GOT3 (cell line): ENCODE results near the gene FOXP1.

ENCODE experiments used
- DNase-seq: peaks from one replicate; lab custom pipeline; 2025; ENCODE audit warnings: mixed read lengths; lab: John Stamatoyannopoulos, UW

The FOXP1 gene

DNA sequence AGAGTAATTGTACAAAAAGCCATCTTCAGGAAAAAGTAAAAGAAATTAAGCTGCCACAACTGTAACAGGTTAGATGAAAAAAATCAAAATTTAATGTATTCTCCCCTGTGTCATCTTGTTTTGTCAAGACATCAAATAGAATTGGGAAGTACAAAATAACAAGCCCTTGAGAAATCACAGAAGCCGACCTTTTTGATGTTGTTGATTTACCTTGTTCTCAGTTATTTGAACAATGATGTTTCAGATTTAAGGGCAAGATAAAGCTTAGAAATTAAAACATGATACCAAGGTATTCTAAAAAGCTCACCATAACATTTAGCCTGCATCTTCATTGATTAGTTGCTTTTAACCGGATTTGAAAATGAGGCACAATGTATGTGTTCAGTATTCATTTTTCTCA is 523.0 kb downstream of the FOXP1 start:
- no peak for DNase-seq

DNA sequence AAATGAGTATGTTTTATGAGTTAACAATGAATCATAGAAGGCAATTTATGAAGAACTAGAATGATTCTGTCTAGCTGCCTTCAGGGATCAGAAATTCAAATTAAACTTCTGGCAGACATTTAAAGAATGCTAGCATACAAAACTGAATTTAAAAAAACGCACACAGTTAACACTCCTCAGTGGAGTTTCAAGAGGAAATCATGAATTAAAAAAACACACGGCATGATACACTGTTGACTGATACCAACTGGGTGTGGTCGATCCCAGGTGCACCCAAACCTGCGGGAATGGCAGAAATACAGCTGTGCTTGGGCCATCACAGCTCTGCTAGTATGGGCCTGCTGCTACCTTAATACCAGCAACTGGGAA is 526.0 kb downstream of the FOXP1 start:
- no peak for DNase-seq

DNA sequence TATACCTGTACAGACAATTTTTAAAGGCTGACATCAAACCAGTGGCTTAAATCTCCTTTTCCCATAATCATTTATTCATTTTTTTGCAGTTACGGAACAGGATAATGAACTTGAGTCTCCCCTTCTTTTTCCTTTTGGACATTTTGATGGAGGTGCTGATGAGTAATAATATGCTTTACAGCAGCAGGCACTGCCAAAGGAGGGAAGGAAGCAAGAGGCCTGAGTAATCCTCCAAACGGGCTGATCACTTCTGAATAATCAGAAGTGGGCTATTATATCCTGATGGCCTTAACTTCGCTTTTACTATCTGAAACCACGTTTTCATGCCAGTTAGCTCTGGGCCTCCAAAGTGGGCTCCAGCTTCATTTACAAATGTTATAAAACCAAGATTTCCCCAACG is 527.2 kb downstream of the FOXP1 start:
- DNase-seq: no peak

DNA sequence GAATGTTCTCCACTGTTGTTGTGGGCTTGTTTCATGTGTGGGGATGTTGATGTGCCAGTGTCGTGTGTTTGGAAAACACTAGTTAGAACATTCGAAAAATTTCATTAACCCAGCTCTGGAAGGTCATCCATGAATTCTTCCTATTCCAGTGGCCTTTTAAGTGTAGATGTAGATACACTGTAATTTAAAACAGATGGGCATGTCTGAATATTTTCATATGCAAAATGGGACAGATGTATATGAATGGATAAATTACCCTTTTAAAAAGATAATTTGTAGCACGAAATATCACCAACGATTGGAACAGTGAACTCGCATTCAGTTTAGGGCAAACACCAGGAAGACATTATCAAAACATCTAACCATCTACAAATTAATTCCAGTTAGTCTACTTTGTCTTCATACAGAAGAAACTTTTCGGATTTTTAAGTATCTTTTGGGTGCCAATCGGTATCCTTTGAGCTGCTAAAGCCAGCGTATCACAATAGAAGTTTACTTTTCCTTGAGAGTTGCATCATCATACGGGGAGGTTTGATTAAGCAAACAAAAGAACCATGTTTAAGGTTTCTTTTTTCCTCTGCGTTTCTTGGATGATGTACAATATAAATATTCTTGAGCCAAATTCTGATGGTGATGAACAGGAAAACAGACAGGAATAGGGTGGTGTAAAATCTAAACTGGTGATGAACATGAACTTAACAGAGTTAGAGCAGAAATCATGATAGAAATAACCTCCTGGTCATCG is 528.1 kb downstream of the FOXP1 start:
- DNase-seq: no peak

DNA sequence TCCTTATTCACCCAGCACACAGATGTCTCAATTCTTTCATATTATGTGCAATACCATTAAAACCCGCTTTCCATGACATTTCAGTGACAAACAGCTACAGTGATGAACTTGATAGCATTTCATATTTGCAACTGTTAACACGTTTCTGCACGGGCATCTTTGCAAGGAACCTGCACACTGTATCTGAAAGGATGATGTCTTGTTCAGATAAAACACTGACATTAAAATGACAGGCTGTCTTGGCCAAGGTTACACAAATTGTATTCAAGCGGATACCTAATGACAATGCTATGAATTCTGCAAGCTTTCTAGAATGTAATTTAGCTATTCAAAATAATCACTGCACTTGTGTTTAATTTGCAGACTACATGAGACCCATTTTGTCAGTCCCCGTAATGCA is 529.2 kb downstream of the FOXP1 start:
- DNase-seq: no peak

DNA sequence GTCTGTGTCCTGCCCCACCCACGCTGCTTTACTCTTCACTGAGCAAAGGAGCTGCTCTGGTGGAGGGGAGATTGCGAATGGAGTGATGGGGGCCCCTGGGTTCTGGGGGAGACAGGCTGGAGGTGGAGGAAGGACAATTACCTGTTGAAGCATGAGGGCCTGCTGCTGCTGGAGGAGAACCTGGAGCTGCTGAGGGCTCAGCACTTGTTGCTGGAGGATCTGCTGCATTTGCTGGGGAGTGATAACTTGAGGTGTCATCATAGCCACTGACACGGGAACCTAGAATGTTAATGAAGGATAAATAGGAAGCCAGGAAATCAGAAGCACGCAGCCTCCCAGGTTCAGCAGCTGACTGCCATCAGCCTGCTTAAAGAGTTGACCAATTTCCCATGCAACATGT is 530.0 kb downstream of the FOXP1 start:
- no peak for DNase-seq

DNA sequence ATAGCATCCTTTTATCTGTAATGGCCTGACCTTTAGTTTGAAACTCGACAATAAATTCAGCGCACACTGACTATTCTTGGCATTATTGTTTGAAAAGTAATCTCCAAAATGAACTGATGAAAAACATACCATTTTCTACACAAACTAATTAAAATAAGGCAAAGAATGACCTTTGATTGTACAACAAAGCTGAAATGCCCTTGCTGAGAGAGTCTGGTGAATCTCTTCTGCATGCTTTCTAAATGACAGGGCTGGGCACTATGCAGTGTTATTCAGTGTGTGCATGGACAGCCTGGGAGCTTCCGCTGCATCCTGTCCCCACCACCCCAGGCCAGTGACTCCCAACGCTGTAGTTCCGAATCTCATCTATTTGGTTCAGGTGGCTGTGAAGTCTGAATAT is 530.8 kb downstream of the FOXP1 start:
- no peak for DNase-seq

DNA sequence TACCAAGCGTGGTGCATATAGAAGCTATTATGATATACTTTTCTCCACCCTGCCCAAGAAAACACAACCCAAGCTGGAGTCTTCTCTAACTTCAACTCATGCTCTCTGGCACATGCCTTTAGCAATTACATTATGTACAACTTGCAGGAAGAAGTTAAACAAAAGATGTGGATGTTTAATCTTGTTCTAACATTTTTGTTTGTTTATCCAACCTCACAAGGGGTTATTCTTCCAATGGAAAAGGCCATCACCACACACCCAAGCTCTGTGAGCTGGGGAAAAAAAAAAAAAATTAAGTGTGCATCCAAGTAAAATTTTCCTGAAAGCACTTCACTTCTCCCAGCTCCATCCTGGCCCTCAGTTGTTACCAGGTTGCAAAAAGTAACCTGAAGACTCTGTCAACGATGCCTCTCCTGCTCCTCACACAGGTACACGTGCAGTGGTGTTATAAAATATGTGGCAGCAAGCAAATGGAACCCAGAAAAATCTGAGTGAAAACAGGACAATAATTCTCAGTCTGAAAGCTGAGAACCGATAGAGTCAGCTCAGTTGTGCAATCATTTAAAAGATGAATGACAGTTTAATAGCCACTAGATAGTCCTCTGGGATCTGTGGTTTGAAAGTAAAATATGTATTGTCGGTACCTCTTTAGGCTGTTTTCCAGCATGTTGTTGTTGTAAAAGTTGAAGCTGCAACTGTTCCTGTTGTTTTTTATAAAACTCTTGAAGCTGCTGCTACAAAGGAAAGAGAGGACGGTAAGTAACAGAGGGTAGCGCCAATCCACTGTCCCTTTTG is 531.4 kb downstream of the FOXP1 start:
- DNase-seq: no peak

DNA sequence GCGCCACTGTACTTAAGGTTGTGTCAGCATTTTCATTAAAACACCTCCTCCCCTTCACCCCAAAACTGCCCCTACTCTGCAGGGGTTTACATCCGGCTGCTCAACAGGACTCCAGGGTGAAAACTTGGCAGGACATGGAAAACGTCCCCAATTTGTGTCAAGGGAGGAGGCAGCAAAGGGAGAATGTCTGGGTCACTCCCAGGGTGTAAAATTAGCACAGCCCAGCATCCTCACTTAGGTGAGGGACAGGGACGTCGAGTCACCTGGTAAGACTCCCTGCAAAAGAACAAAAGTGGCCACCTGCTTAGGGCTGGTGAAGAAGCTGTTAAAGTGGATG is 532.3 kb downstream of the FOXP1 start:
- no peak for DNase-seq

DNA sequence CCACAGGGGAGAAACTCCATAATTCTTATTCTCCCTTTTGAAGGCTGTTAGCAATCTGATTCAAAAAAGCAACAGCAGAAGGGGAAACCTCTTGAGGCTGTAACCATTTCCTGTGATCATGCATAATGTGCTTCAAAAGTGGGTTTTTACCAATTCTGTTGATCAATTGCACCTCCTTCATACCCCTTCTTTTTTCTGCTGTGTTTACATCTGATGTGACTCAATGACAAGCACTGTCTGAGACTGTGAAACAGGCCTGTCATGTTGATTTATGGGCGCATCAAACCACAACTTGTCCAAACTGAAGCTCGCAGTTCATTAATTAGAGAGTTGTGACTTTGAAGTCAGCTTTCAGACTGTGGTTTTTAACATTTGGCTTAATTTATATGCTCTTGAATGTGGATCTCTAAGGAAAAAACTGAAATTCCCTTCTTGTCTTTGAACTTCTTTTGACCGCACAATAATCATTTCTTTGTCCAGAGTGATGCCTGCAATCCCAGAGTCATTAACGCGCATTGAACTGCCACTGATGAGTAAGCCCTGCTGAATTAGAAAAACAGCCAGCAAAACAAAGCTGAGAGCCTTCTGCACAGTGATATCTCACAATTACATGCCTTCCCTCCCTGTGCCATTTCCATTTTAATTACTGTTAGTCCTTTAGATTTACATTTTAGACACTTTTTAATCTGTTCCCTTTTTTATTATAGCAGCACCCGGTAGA is 532.8 kb downstream of the FOXP1 start:
- no peak for DNase-seq

DNA sequence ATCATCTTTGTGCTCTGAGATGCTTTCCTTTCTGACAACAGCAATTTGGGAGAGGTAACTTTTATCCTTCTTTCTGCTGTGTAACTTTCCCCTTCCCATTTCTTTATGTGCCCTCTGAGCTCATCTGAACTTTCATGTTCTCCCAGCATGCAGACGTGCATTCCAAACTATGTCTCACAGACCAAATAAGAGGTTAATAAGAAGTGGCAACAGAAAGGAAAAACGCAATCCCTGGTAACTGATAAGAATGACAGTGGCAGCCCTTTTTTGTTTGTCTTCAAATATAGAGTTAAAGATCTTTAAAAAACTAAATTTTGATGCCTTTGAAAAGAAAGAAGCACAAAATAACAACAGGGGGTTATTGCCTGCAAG is 533.4 kb downstream of the FOXP1 start:
- DNase-seq: no peak

DNA sequence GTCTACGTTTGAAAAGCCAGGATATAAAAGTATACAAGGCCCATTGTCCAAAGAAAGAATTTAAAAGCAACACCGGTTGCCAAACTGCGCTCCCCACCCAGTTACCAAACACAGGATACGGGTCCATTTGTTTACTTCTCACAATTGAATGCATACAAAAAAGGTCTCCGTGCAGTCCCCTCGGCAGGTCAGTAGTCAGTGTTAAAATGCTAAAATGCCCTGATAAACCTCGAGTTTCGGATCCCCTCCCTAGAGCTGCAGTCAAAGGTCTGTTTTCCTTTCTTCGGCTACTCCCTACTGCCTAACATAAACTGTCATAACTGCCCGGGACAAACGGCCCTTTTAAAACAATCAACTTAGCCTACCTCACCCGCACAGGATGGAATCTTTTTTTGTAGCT is 534.6 kb downstream of the FOXP1 start:
- no peak for DNase-seq

DNA sequence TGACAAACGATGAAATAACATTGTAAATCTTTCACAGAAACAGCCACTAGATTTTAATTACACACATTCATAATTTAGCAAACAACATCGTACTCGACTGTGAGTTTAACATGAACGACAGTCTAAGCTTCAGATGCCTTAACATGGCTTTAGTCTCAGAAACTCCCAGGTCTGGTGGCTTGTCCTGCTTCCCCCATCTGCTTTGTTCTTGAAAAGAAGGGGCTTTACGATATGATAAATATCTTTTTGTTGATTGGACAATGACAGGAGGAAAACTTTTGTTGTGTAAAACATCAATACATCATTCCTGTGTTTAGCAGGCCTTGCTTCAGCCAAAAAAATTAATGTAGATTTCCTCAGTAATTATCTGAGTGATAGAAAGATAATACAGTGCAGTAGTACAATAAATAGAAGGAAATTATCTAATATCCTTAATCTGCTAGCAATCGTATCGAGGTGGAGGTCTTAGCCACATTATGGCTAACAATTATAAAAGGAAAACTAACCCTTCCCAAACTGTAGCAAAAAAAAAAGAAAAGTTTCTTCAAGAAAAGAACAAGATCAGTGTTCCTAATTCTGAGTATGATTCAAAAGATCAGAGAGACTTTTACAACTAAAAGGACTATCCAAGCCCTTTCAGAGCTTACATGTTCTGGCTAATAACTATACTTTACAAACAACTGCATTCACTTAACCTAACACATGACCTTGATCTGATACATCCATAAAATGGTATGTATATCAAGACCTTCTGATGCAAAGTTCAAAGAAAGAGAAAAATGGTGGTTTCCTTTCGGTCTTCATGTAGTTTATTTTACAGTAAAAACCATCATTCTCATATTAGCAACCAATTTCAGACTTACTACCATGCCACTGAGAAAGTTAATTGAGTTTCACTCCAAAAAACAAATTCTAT is 535.7 kb downstream of the FOXP1 start:
- no peak for DNase-seq

DNA sequence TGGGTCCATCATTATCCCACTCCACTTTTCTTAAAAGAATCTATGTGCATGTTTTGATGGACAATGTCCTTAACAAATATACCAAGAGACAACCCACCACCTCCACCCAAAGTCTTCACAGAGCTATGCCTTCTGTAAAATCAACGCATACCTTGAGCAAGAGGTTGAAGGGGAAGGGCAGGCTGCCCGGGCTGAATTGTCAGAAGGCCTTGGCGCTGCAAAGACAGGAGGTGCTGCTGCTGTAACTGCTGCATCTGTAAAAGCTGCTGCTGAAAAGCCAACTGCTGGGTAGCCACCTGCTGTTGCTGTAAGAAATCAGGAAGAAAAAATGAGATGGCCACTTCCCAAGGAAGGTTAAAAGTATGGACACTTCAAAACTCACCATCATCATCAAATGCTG is 536.7 kb downstream of the FOXP1 start:
- DNase-seq: no peak

DNA sequence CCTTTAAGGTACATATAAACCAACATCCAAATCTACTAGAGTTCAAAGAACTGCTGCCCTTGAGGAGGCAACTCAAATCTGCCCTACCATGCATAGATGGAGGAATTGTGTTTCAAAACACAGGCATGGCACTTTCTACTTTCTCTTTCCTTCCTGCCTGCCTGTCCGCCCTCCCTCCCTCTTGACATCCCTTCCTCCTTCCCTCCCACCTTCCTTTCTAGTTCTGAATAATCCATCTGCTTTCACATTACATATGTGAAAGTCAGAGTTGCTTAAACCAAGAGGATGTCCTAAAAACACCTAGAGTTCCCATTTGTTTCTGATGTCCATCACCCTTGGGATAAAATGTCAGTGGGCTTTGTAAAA is 537.6 kb downstream of the FOXP1 start:
- no peak for DNase-seq

DNA sequence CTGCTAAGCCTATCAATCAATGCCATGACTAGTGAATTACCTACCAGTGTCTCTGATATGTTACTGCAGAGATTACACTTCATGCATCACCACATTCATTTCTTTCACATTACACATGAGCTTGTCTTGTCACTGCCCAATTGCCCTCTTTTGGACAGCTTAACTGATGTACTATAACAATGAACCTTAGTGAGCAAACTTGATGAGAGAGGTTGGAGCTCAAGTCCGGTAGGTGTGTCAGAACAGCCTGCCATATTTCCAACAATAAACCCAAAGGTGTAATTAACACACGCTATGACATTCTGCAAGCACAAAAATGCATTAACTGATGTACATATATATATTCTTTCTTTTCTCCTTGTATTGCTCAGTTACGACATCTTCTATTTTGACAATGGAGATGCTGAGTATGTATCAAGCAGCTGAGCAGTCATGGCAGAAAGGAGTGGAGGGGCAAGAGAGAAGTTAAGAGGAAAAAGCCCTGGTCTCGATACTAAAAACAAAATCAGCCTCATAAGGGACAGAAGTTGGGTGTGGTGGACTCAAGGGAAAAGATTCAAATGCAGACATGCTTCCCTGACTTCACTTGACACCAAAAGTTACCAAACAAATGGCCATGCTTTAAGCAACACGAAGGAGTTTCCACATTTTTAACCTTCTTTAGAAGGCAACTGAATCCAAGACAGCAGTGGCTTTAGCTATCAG is 538.2 kb downstream of the FOXP1 start:
- no peak for DNase-seq

DNA sequence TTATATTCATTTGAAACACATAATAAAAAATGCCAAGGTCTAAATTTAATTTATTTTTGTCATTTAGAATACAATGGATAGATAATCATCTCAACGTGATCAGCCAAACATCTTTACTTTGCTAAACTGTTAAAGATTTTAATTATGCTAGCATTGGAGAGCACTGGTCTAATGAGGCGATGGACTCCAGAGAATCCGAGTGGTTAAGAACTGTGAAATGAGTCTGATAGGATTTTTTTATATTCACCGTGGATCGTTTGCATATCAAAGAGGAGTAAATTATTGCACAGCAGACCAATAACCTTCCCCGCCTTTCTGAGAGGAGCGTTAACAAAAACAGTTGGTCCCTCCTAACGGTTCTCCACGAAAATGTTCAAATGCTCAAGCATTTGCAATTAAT is 540.8 kb downstream of the FOXP1 start:
- no peak for DNase-seq

DNA sequence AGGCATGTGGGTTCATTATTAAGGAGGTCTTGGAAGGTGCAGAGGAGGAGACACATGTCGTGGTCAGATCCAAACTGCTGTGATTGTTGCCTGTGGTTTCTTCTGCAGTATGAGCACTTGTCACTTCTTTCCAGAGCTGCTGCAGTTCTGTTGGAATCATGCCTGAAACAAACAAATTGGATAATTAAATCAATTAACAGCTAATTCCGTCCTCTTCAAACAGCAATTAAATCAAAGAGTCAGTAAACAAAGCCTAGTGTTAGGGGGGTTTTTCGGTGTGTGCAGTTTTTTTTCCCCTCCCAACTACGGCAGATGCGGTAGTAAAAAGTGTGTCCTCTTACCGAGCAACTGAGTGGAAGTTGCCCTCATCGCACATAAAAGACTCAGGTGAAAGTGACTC is 542.2 kb downstream of the FOXP1 start:
- DNase-seq: no peak

DNA sequence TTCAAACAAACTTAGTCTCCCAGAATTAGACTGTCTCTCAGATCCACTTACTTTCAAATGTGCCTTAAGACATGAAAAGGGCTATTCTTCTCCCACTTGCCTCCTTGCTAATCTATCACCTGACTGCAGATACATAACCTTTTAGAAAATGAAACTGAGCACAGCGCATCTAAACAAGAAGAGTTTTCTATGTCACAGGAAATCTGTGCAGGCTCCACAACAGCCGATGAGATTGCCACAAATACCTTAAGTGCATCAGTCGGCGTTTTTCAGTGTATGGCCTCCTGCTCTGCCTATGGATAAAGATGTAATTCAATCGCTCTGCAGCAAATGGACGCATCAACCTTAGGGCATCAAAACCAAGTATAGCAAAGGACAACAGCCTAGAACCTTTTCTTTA is 544.2 kb downstream of the FOXP1 start:
- DNase-seq: no peak

DNA sequence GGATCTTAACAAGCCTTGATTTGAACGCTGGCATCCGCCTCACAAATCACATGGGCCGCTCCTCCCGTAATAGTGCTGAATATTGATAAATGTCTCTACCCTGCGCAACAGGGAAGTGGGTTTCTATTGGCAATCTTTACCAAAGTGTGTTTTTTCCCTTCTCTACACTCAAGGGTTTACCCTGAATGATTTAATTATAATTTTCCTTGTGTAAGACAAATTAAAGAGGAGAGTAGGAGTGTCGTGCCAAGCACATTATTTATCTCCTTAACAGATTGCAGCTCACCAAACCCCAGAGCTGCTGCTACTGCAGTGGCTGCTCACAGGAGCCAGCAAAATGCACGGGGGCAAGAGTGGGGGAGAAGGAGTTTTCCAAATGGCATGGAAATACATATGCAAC is 545.8 kb downstream of the FOXP1 start:
- no peak for DNase-seq

DNA sequence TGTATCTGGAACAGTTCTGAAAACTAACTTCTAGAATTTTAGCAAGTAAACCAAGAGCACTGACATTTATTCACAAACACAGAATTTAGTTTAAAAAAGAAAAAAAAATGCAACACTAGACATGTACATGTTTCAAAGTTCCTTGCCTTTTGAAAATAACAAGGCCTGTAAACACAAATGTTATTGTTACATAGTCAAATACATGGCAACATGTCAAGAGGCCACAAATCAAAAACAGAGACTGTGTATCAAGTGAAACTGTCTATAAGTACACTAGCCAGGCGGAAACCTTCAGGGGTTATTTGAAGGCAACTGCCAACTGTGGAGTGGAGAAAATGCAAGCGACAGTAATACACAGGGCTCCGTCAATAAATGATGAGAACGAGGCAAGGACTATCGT is 547.6 kb downstream of the FOXP1 start:
- DNase-seq: no peak

DNA sequence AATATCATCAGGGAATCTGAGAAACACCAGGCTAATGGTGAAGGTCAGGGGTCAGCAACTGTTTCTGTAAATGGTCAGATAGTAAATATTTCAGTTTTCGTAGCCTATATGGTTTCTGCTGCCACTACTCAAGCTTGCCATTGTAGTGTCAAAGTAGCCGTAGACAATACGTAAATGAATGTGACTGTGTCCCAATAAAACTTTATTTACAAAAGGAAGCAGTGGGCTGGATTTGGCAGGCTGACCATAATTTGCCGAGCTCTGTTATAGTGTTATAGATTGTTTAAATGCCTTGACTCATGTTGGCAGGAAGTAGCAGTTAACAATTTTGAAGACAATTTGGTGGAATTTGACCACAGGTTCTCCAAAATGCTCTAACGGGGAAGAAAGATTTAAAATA is 548.2 kb downstream of the FOXP1 start:
- no peak for DNase-seq
